GM18498 (cell line): ENCODE data around the gene C2CD3.
"Not testable (repeated sequence)": the region's sequence is repeated elsewhere in the genome, so short reads cannot be mapped to it uniquely, and the experiment has no call there.

Source experiments
- ATAC-seq: cut with Tn5 transposase; IDR thresholded peaks from one replicate; pipeline ENCODE4 v1.9.1; 2021; ENCODE audit warnings: mild to moderate bottlenecking, moderate library complexity; ENCODE audit not compliant: unreplicated experiment

The C2CD3 gene

DNA sequence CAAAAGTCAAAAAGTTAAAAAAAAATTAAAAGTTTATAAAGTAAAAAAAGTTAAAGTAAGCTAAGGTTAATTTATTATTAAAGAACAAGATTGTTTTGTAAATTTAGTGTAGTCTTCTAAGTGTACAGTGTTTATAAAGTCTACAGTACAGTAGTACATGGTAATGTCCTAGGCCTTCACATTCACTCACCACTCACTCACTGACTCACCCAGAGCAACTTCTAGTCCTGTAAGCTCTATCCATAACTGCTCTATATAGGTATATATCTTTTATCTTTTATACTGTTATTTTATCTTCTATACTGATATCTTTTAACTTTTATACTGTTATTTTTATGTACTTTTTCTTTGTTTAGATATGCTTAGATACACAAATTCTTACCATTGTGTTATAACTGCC, 11.2 kb downstream of the C2CD3 start:
- no peak for ATAC-seq

GRCh38 chr11:74157169-74157568, 13.6 kb downstream of the C2CD3 start:
- no peak for ATAC-seq

- no peak for ATAC-seq
Measured at GRCh38 chr11:74154620-74155281, 16.1 kb downstream of the C2CD3 start.

GRCh38 chr11:74153224-74153623, 17.6 kb downstream of the C2CD3 start:
- ATAC-seq: no peak

DNA sequence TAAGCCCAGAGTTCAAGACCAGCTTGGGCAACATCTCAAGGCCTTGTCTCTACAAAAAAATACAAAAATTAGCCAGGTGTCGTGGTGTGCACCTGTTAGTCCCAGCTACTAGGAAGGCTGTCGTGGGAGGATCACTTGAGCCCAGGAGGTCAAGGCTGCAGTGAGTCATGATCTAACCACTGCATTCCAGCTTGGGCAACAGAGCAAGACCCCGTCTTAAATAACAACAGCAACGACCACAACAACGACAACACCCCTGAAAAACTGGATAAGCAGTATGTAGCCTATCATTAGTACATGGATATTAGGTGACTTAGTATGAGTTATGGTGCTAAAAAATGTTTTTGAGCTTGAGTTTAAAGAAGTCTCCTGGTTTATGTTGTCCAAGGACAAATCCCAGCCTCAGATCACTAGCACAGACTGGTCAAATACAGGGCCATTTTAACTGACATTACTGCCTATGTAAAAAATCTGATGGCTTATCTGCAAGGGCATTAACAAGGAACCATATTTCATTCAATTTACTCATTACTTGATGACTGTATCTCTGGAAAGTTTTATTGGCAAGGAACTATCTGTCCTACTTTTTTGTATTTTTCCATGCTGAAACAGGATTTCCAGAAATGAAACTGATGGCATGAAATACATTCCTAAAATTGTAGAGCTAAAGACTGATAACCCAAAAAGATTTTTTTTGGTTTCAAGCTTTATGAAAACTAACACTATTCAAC, 23.4 kb downstream of the C2CD3 start:
- no peak for ATAC-seq

DNA sequence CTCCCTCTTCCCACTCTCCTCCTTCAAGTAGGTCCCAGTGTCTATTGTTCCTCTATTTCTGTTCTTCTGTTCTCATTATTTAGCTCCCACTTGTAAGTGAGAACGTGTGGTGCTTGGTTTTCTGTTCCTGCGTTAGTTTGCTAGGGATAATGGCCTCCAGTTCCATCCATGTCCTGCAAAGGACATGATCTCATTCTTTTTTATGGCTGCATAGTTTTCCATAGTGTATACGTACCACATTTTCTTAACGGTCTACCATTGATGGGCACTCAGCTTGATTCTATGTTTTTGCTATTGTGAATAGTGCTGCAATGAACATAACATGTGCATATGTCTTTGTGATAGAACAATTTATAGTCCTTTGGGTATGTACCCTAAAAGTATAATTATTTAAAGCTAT, 26.2 kb downstream of the C2CD3 start:
- ATAC-seq: no peak

GRCh38 chr11:74142624-74143023, 28.2 kb downstream of the C2CD3 start:
- ATAC-seq: no peak

GRCh38 chr11:74141908-74142307, 28.9 kb downstream of the C2CD3 start:
- no peak for ATAC-seq

GRCh38 chr11:74141241-74141695, 29.5 kb downstream of the C2CD3 start:
- no peak for ATAC-seq

- ATAC-seq: not testable (repeated sequence)
Measured at GRCh38 chr11:74139919-74140431, 30.8 kb downstream of the C2CD3 start.

DNA sequence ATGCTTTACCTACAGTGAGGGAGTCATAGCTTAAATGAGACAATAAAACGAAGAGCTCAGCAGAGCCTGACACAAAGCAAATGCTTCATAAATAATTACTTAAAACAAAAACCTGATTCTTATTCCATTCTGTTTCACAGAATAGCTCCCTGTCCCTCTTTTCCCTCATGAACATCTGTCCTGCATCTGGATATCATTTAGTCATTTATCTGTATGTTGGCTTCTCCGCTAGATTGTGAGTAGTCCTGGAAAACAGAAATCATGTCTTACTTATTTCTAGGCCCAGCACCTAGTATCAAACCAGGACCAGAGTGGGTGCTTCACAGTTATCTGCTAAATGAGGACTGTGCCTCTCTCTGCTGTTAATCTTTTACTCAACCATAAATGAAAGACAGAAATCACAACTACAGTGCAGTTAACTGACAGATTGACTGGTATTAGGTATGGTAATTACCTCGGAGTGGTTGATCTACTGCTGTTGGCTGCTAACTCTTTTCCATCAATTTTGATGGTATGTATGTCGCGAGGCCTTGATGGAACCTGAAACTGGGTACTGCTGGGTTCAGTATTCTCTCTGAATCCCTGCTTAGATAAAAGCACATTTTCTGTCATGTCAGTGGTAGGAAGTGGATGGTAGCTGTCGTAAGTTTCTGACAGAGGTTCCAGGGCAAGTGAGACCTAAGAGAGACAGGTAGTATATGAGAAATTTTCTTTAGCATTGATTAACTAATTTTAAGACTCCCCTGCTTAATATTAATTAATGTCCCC, 31.5 kb downstream of the C2CD3 start:
- no peak for ATAC-seq

DNA sequence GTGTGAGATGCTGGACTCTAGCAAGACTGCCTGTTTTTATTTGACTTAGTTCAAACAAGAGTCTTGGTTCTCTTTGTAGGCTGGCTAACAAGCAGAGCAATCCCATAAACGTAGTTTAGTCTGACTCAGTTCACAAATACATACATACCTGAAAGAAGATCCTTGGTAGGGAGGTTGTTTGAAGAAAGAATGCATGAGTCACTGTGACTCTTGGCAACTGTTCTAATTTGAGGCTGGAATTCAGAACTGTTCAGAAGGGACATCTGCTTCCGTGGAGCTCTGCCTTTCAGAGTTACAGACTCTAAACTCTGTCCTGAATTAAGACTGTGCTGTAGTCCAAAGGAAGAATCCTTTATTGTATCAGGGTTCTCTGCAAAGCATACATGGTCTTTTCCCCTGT, 32.2 kb downstream of the C2CD3 start:
- ATAC-seq: no peak

DNA sequence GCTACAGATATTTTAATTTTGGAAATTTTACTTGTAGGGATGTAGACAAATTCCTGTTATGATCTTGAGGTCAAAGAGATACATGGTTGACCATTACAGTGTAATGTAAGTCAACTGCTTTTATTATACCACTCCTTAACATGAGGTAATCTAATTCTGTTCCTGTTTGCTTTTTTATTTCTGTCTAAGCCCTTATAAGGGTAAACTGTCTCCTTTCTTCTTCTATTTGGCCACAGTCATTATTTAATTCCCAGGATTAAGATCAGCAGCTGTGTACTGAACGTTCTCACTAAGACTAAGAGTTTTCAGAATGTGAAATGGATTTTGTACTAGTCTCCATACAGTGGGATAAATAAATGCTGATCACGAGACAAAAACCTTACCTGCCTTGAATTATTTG, 32.8 kb downstream of the C2CD3 start:
- ATAC-seq: no peak

DNA sequence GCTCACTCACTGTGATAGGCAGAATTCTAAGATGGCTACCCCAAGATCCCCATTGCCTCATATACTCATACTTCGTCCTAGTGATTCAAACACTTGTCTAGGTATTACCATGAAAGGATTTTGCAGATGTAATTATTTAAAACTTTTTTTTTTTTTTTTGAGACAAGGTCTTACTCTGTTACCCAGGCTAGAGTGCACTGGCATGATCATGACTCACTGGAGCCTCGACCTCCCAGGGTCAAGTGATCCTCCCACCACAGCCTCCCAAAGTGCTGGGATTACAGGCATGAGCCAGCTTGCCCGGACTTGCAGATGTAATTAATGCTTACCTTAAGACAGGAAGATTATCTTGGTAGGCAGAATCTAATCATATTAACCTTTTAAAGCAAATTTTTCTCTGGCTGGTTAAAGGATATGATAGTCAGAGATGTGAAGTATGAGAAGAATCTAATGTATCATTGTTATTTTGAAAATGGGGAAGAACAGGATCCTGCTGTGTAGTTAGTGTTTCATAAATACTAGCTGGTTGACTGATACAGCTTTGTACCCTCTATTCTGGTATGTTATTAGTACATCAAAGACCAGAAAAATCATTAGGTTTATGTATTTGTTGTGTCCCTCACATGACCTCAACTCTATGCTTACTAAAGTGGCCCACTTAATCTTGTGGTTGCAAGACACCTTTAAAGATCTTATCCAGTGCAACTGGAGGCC, 35.5 kb downstream of the C2CD3 start:
- ATAC-seq: no peak

GRCh38 chr11:74134661-74135060, 36.1 kb downstream of the C2CD3 start:
- no peak for ATAC-seq

GRCh38 chr11:74133436-74133835, 37.4 kb downstream of the C2CD3 start:
- no peak for ATAC-seq

GRCh38 chr11:74132833-74133232, 38.0 kb downstream of the C2CD3 start:
- ATAC-seq: no peak

GRCh38 chr11:74129121-74129520, 41.7 kb downstream of the C2CD3 start:
- ATAC-seq: not testable (repeated sequence)

DNA sequence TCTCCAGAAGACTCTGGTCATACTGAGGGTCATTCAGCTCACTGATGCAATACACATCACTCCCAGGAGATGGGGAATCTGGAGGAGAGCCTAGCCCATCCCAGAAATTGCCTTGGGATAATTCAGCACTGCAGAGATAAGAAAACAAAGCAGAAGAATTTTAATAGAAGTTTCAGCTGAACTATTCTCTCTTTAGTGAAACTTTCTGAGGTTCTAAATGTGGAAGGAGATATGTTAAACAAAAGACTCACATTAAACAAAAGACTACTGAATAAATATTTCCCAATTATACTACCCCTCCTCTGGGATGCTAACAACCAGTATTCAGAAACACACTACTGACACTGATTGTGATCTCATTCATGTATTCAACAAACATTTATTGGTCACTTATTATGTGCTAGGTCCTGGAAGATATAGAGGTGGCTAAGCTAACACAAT, 47.8 kb downstream of the C2CD3 start:
- no peak for ATAC-seq

DNA sequence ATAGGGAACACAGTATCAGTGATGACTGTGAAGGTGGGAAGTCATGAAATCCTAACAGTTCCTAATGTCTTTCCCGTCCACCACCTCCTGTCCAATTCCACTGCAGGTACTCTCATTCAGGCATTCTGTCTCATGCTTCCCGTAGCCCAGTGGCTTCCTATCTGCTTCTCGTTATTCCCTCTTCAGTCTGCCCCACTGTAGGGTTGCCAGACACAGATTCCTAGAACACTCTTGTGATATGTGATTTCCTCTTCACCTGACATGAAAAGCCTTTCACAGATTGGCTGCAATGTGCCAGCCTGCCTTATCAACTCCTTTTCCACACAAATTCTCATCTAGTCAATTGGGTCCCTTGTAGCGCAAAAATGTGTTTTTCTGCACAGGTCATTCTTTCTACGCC, 49.0 kb downstream of the C2CD3 start:
- ATAC-seq: no peak
